ENCODE data around the gene CD8B.

The CD8B gene

GRCh38 chr2:86779971-86780370 lies 81.7 kb downstream of the CD8B start:
- Histone ChIP-seq H3K27me3 (ENCODE audit: control insufficient read depth in 3 of 3, insufficient read depth in 3 of 3, low read depth in 1 of 3, low read length in 3 of 3) (peaks cover 0 to 27% (median 0%) of the 10 kb centered on the region in 3 experiments), H3K4me1 (ENCODE audit: control insufficient read depth in 2 of 2, insufficient read depth in 1 of 2, low read depth in 1 of 2, low read length in 2 of 2) (peaks cover under 1 to 2% of the 10 kb centered on the region in 2 donors), H3K23ac (ENCODE audit: low read depth, low read length, poor library complexity) (no peak overlapping the region), H4K91ac (ENCODE audit: low read depth, low read length, poor library complexity) (no peak overlapping the region), H2AK5ac (ENCODE audit: low read depth, low read length) (no peak overlapping the region), H3K18ac (ENCODE audit: low read length) (no peak overlapping the region), H2BK12ac (ENCODE audit: low read length) (no peak overlapping the region), H3K36me3 (replicated peaks in 1 of 2; ENCODE audit: control insufficient read depth in 2 of 2, insufficient read depth in 2 of 2, low read length in 2 of 2) (peaks cover 0 to 23% of the 10 kb centered on the region in 2 donors), H2AFZ (ENCODE audit: low read length) (no peak overlapping the region), H3K9ac (ENCODE audit: low read depth, low read length, poor library complexity) (no peak overlapping the region), H3K79me1 (ENCODE audit: low read depth, low read length) (no peaks in the 10 kb centered on the region), H3K4me3 (ENCODE audit: low read length in 2 of 2) (no peak overlapping the region), H2BK120ac (ENCODE audit: low read depth, low read length) (no peak overlapping the region), H3K14ac (ENCODE audit: low read length) (no peak overlapping the region), H3K4me2 (ENCODE audit: insufficient read depth, low read length, poor library complexity, severe bottlenecking) (no peak overlapping the region), H3K4ac (ENCODE audit: low read length) (no peak overlapping the region), H3K27ac (replicated peaks; ENCODE audit: low read length) (no peak overlapping the region), H3K9me3 (replicated peaks in 1 of 2; ENCODE audit: control insufficient read depth in 2 of 2, insufficient read depth in 1 of 2, low read depth in 1 of 2, low read length in 2 of 2) (no peaks in the 10 kb centered on the region), H2BK5ac (ENCODE audit: low read length) (no peak overlapping the region), H4K8ac (ENCODE audit: low read depth, low read length) (no peak overlapping the region), H2BK15ac (ENCODE audit: low read length) (no peak overlapping the region)
- WGBS, 2 donors (ENCODE audit: extremely low coverage in 2 of 2, insufficient read length in 2 of 2, insufficient replicate concordance in 1 of 2), result no CpG with 5 or more reads among the region's 3 CpGs
- DNase-seq (ENCODE audit: low spot score), result no peak

- Histone ChIP-seq H3K14ac (ENCODE audit: low read length) (no peak overlapping the region), H3K4me2 (ENCODE audit: insufficient read depth, low read length, poor library complexity, severe bottlenecking) (no peak overlapping the region), H2AFZ (ENCODE audit: low read length) (no peak overlapping the region), H3K79me1 (ENCODE audit: low read depth, low read length) (no peaks in the 10 kb centered on the region), H2AK5ac (ENCODE audit: low read depth, low read length) (no peak overlapping the region), H3K18ac (ENCODE audit: low read length) (no peak overlapping the region), H3K9ac (ENCODE audit: low read depth, low read length, poor library complexity) (no peak overlapping the region), H3K27me3 (ENCODE audit: control insufficient read depth in 3 of 3, insufficient read depth in 3 of 3, low read depth in 1 of 3, low read length in 3 of 3) (peaks cover 0 to 17% (median 0%) of the 10 kb centered on the region in 3 experiments), H2BK5ac (ENCODE audit: low read length) (no peak overlapping the region), H3K4me1 (ENCODE audit: control insufficient read depth in 2 of 2, insufficient read depth in 1 of 2, low read depth in 1 of 2, low read length in 2 of 2) (peaks cover 2 to 6% of the 10 kb centered on the region in 2 donors), H4K8ac (ENCODE audit: low read depth, low read length) (no peak overlapping the region), H3K27ac (replicated peaks; ENCODE audit: low read length) (no peak overlapping the region), H2BK15ac (ENCODE audit: low read length) (no peak overlapping the region), H2BK12ac (ENCODE audit: low read length) (no peak overlapping the region), H2BK120ac (ENCODE audit: low read depth, low read length) (no peak overlapping the region), H3K9me3 (replicated peaks in 1 of 2; ENCODE audit: control insufficient read depth in 2 of 2, insufficient read depth in 1 of 2, low read depth in 1 of 2, low read length in 2 of 2) (peaks cover 0 to 2% of the 10 kb centered on the region in 2 donors), H3K4ac (ENCODE audit: low read length) (no peak overlapping the region), H4K91ac (ENCODE audit: low read depth, low read length, poor library complexity) (no peak overlapping the region), H3K23ac (ENCODE audit: low read depth, low read length, poor library complexity) (no peak overlapping the region), H3K4me3 (ENCODE audit: low read length in 2 of 2) (no peak overlapping the region), H3K36me3 (replicated peaks in 1 of 2; ENCODE audit: control insufficient read depth in 2 of 2, insufficient read depth in 2 of 2, low read length in 2 of 2) (peaks cover 0 to 33% of the 10 kb centered on the region in 2 donors)
- no CpG with 5 or more reads among the region's 2 CpGs for WGBS, 2 donors (ENCODE audit: extremely low coverage in 2 of 2, insufficient read length in 2 of 2, insufficient replicate concordance in 1 of 2)
- no peak for DNase-seq (ENCODE audit: low spot score)
Observed at GRCh38 chr2:86778957-86779356, 82.7 kb downstream of the CD8B start.

- Histone ChIP-seq H2BK5ac (ENCODE audit: low read length) (no peak overlapping the region), H3K79me1 (ENCODE audit: low read depth, low read length) (no peaks in the 10 kb centered on the region), H3K27me3 (ENCODE audit: control insufficient read depth in 3 of 3, insufficient read depth in 3 of 3, low read depth in 1 of 3, low read length in 3 of 3) (no peaks in the 10 kb centered on the region), H3K36me3 (replicated peaks in 1 of 2; ENCODE audit: control insufficient read depth in 2 of 2, insufficient read depth in 2 of 2, low read length in 2 of 2) (peaks cover 2 to 57% of the 10 kb centered on the region in 2 donors), H3K23ac (ENCODE audit: low read depth, low read length, poor library complexity) (no peak overlapping the region), H4K91ac (ENCODE audit: low read depth, low read length, poor library complexity) (no peak overlapping the region), H3K9ac (ENCODE audit: low read depth, low read length, poor library complexity) (no peak overlapping the region), H2AFZ (ENCODE audit: low read length) (no peak overlapping the region), H3K18ac (ENCODE audit: low read length) (no peak overlapping the region), H3K4me2 (ENCODE audit: insufficient read depth, low read length, poor library complexity, severe bottlenecking) (no peak overlapping the region), H4K8ac (ENCODE audit: low read depth, low read length) (no peak overlapping the region), H2BK15ac (ENCODE audit: low read length) (no peak overlapping the region), H3K14ac (ENCODE audit: low read length) (no peak overlapping the region), H3K4me1 (ENCODE audit: control insufficient read depth in 2 of 2, insufficient read depth in 1 of 2, low read depth in 1 of 2, low read length in 2 of 2) (peaks cover 2 to 7% of the 10 kb centered on the region in 2 donors), H2BK12ac (ENCODE audit: low read length) (no peak overlapping the region), H3K27ac (replicated peaks; ENCODE audit: low read length) (no peak overlapping the region), H3K9me3 (replicated peaks in 1 of 2; ENCODE audit: control insufficient read depth in 2 of 2, insufficient read depth in 1 of 2, low read depth in 1 of 2, low read length in 2 of 2) (peaks cover 0 to 2% of the 10 kb centered on the region in 2 donors), H3K4ac (ENCODE audit: low read length) (no peak overlapping the region), H2BK120ac (ENCODE audit: low read depth, low read length) (no peak overlapping the region), H2AK5ac (ENCODE audit: low read depth, low read length) (no peak overlapping the region), H3K4me3 (ENCODE audit: low read length in 2 of 2) (no peak overlapping the region)
- WGBS, 2 donors (ENCODE audit: extremely low coverage in 2 of 2, insufficient read length in 2 of 2, insufficient replicate concordance in 1 of 2), result no CpG with 5 or more reads among the region's 7 CpGs
- no peak for DNase-seq (ENCODE audit: low spot score)
Observed at GRCh38 chr2:86776532-86776931, 85.2 kb downstream of the CD8B start.

GRCh38 chr2:86775338-86775737 lies 86.3 kb downstream of the CD8B start:
- Histone ChIP-seq H4K8ac (ENCODE audit: low read depth, low read length) (no peak overlapping the region), H3K23ac (ENCODE audit: low read depth, low read length, poor library complexity) (no peak overlapping the region), H3K9ac (ENCODE audit: low read depth, low read length, poor library complexity) (no peak overlapping the region), H2BK120ac (ENCODE audit: low read depth, low read length) (no peak overlapping the region), H2BK12ac (ENCODE audit: low read length) (no peak overlapping the region), H2BK5ac (ENCODE audit: low read length) (no peak overlapping the region), H3K4ac (ENCODE audit: low read length) (no peak overlapping the region), H2AFZ (ENCODE audit: low read length) (no peak overlapping the region), H3K9me3 (replicated peaks in 1 of 2; ENCODE audit: control insufficient read depth in 2 of 2, insufficient read depth in 1 of 2, low read depth in 1 of 2, low read length in 2 of 2) (peaks cover 0 to 2% of the 10 kb centered on the region in 2 donors), H3K4me3 (ENCODE audit: low read length in 2 of 2) (no peak overlapping the region), H3K14ac (ENCODE audit: low read length) (no peak overlapping the region), H3K27me3 (ENCODE audit: control insufficient read depth in 3 of 3, insufficient read depth in 3 of 3, low read depth in 1 of 3, low read length in 3 of 3) (no peaks in the 10 kb centered on the region), H2AK5ac (ENCODE audit: low read depth, low read length) (no peak overlapping the region), H2BK15ac (ENCODE audit: low read length) (no peak overlapping the region), H3K18ac (ENCODE audit: low read length) (no peak overlapping the region), H4K91ac (ENCODE audit: low read depth, low read length, poor library complexity) (no peak overlapping the region), H3K27ac (replicated peaks; ENCODE audit: low read length) (no peak overlapping the region), H3K79me1 (ENCODE audit: low read depth, low read length) (peaks cover 1% of the 10 kb centered on the region), H3K4me1 (ENCODE audit: control insufficient read depth in 2 of 2, insufficient read depth in 1 of 2, low read depth in 1 of 2, low read length in 2 of 2) (peaks cover 0 to 7% of the 10 kb centered on the region in 2 donors), H3K36me3 (replicated peaks in 1 of 2; ENCODE audit: control insufficient read depth in 2 of 2, insufficient read depth in 2 of 2, low read length in 2 of 2) (peaks cover 4 to 69% of the 10 kb centered on the region in 2 donors), H3K4me2 (ENCODE audit: insufficient read depth, low read length, poor library complexity, severe bottlenecking) (no peak overlapping the region)
- WGBS, 2 donors (ENCODE audit: extremely low coverage in 2 of 2, insufficient read length in 2 of 2, insufficient replicate concordance in 1 of 2), result no CpG with 5 or more reads among the region's 4 CpGs
- no peak for DNase-seq (ENCODE audit: low spot score)

Measured in neuronal stem cell (in vitro differentiated cells).